ENCODE data around the gene MAGI2.
"Not testable (repeated sequence)": the region's sequence is repeated elsewhere in the genome, so short reads cannot be mapped to it uniquely, and the experiment has no call there.

MAGI2 gene

DNA sequence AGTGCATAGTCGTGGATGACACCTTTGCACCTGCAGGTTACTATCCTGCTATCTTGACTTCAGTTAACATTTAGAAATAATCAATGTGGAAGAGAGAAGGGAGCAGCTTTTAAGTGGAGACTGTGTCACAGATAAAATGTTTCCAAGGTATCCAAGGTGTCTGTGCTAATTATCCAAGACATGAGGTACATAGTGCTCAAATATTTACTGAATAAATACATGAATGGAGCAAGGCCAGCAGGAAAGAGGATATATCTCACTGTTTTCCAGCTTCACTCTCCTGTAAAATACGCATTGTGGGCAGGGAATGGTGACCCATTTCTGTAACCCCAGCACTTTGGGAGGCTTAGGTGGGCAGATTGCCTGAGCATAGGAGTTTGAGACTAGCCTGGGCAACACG, 1102.5 kb downstream of the MAGI2 start:
- no peak for DNase-seq (ENCODE audit: low spot score)

DNA sequence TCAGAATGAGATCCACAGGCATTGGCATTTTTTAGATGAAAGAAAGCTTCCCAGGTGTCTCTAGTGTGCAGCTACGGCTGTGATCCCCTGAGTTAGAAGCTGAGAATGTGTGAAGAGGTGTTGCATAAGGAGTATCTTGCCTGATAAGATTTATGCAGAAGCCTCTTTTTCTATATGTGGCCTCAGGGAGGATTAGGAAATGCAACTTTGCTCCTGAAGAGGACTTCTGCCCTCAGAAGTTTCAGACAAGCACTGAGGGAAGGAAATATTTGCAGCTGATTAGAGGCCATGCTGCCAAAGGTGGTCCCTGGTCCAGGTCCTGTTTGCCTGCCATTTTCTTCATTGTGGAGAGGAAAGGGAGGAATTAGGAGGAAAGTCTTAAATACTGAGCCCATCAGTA, 1103.1 kb downstream of the MAGI2 start:
- DNase-seq (ENCODE audit: low spot score) = no peak

DNA sequence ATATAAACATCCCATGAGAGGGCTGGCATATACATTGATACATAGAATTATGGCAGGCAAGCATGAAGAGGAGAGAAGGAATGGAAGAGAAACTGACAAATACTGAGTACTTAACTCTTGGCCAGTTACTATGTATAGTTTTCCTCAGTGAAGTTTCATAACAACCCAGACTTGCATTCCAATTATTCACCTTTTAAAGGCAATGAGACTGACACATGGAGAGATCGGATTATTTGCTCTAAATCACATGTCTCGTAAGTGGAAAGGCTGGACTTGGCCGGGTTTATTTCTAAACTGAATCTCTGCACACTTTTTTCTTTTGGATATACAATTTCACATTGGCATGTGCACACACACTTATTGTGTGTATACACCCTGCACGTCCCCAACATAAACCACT, 1106.6 kb downstream of the MAGI2 start:
- DNase-seq (ENCODE audit: low spot score) = no peak

DNA sequence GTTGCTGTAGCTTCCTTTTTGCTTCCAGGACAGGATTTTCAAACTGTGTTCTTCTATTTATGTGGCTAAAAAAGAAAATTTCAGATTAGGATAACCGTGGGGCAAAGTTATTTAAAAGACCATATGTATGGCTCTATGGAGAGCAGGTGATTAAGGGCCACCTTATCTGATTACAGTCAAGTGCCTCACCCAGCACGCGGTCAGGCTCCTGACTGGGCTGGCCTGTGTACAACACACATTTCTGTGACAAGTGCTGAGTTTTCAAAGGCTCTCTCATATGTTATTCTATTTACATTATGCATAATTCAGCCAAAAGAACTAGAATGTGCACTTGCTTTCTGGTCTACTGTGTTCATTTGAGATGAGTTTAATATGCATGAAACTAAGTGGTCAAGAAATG, 1107.5 kb downstream of the MAGI2 start:
- no peak for DNase-seq (ENCODE audit: low spot score)

DNA sequence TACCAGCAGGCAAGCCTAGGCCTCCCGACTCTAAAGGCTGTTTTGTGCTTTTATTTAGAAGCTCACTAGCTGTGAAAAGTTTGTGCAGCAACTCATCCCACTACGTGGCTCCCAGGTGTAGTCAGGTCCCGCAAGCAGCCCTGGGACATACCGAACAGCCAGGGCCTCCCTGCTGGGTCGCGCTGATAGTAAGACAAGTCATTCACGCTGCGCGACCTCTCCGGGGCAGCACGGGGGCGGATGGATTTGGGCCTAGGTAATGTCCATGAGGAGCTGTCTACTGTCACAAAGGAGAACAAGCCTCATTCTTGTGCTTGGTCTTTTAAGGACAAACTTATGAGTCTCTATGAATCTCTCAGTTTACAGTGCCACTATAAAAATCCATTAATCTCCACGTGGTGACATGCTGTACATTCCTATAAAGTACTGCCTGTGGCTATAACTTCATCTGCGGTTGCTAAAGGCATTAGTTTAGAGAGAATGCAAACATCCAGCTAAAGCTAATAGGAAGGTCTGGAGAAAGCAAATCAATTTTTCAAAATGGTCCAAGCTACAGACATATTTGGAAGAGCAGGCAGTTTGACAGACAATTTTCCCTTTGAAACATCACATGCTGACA, 1108.1 kb downstream of the MAGI2 start:
- no peak for DNase-seq (ENCODE audit: low spot score)

DNA sequence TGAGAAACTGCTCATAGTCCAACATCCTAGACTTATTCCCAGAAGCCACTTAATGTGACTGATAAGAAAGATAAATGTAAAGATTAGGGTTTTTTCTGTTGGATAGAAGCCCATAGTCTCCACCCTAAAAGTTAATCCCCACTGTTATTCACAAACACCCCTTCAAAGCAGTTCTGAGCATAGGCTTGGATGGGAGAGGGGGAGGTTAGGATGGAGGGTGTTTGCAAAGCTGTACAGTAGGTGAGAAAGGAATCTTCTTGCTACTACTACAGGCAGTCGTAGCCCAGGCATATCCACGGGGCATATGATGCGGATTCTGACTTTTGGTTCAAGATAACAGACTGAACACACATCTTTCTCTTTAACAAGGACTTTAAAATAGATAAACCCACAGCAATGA, 1119.0 kb downstream of the MAGI2 start:
- DNase-seq (ENCODE audit: low spot score) = no peak

DNA sequence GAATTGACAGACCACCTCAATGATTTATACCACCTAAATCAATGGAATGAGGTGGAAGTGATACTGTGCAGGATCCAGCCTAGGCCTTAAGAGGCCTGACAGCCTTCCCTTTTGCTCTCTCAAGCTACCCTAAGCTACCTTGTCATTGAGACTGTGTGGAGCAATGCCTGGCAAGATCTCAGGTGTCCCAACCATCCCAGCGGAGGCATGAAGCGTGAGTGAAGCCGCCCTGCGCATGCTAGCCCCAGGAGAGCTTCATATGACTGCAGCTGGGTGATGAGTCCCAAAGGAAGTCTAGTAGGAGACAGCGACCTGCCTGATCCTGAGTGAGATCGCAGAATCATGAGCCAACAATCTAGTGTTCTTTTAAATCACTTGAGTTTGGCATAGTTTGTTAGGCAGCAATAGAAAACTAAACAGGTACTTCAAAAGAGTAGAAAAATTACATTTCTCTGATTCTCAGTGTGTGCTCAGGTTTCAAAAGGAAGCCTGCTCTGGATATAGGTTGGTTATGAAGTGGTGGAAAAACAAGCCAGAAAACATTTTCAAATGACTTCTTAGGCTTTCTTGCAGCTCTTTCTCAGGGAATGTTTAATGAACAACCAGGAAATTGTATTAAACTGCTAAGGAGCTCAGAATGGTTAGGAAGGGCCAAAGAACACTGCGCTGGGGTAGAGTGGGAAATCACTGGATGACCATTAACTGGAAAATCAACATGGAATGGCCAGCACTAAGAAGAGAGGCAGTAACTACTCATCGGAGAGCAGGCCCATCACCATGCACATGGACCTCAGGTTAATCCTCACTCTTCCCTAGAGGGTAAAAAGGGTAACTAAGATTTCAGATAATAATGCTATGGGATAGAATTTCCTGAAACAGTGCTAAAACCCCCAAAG, 1119.7 kb downstream of the MAGI2 start:
- no peak for DNase-seq (ENCODE audit: low spot score)

DNA sequence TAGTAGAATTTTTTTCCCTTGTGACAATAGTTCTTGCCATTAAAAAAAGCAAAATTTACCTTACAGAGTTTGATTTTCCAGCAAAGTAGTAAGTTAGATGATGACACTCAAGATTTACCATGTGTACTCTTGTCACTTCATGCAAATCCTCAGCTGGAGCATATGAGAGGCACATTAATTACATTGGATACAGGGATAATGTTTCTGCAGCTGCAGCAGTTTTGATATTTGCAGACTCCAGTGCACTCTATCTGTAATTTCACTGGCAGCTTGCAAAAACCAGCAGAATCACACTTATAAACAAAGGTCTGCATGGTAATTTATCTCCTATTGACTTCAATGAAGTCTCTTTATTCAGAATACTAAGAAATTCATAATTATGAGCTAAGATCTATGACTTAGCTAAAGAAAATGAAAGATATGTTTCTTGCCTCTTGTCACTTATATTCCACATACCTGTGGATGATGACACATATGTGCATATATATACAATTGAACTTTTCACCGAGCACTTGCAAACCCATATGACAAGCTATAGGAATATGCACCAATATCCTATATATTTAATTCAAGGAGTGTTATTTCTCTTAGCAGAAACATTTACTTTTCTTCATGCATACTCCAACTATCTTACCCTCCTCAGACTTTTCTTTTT, 1124.3 kb downstream of the MAGI2 start:
- DNase-seq (ENCODE audit: low spot score) = no peak

DNA sequence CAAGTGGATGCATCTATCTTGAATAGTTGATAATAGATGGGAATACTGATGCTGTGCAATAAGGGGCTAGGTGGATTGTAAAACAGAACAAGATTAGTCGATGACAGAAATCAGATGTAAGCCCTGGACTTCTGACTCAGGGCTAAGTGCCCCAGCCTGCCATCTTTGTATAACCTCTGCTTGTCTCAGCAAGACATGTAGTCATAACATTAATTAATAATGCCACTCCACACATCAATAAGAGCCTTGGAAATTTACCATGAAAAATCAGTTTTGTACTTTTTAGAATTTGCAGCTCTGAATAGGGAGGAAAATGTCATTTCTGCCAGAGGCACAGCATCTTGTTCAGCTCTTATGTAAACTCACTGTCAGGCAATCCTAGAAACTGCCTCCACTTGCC, 1125.7 kb downstream of the MAGI2 start:
- no peak for DNase-seq (ENCODE audit: low spot score)

DNA sequence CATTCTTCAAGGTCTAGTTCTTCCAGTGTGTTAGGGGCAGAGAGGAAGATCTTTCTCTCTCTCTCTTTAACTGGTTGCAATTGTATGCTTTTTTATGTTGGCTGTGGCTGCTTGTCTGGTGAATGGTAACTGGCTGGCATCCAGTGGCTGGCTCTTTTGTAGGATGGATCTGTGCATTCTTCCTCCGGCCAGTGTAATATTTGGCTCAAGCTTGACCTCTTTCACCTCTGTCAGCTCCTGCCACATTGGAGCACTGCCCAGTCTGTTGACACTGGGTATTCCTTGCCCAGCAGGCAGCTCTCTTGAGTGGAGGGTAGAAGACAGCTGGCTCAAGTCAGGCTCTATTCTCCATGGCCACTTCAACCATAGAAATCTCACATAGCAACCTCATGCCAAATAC, 1126.6 kb downstream of the MAGI2 start:
- no peak for DNase-seq (ENCODE audit: low spot score)

DNA sequence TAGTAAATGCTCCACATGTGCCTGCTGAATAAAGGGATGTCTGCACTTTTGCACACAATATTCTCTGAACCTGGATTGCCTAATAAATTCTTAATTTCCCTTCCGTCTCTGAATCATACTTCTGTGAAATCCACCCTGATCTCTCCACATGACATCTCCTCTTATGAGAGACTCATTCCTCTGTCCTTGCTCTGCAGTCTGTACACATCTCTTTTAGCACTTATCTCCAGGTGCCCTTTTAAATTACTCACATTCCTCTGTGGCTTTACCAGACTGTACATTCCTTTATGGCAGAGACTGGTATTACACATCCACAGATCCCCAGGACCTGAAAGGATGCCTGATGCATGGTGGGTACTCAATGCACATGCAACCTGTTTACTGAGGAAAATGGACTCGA, 1127.3 kb downstream of the MAGI2 start:
- no peak for DNase-seq (ENCODE audit: low spot score)

DNA sequence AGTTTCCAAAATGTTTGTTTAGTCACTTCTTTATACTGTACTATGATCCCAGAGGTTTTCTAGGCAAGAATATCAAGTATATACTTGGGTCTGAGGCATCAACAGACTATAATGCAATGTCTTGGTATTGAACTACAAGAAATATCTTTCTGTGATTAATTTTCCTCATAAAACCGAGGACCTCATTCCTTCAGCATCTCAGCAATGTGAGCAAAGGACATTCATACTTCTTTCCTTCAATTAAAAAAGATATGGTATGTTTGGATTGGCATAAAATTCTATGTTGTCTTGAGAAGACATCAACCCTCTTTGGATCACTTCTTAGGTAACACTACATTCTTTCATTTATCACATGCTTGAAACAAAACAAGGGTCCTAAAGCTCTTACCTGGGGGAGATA, 1130.3 kb downstream of the MAGI2 start:
- no peak for DNase-seq (ENCODE audit: low spot score)

DNA sequence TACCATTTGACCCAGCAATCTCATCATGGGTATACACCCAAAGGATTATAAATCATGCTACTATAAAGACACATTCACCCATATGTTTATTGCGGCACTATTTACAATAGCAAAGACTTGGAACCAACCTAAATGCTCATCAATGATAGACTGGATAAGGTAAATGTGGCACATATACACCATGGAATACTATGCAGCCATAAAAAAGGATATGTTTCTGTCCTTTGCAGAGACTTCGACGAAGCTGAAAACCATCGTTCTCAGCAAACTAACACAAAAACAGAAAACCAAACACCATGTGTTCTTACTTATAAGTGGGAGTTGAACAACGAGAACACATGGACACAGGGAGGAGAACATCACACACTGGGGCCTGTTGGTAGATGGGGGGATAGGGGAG, 1131.2 kb downstream of the MAGI2 start:
- not testable (repeated sequence) for DNase-seq (ENCODE audit: low spot score)

DNA sequence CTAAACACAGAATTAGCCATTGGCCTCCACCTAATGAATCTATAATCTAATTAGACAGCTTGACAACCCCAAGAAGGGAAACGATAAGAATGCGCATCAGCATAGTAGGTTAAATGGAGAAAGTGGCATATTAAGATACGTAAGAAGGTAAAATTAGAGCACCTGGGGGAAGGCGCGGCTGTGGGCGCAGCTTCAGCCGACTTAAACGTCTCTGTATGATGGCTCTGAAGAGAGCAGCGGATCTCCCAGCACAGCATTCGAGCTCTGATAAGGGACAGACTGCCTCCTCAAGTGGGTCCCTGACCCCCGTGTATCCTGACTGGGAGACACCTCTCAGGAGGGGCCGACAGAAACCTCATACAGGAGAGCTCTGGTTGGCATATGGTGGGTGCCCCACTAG, 1136.1 kb downstream of the MAGI2 start:
- DNase-seq (ENCODE audit: low spot score) = no peak

DNA sequence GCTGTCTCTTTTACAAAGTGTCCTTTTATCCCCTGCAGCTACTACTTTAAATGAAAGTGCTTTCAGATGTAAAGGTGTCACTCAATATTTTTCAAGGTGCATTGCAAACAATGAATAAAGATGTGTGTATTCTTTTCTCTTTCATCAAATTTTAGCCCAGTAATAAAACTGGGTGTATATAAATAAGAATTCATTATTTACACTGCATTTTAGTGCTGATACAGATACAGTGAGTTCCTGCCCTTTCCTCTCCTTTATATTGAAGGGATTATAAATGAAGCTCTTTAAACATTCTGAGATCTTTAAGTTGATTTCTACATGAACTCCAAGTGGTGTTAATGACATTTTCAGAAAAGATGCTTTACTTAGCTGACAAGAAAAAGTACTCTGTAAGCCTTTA, 1137.4 kb downstream of the MAGI2 start:
- no peak for DNase-seq (ENCODE audit: low spot score)

DNA sequence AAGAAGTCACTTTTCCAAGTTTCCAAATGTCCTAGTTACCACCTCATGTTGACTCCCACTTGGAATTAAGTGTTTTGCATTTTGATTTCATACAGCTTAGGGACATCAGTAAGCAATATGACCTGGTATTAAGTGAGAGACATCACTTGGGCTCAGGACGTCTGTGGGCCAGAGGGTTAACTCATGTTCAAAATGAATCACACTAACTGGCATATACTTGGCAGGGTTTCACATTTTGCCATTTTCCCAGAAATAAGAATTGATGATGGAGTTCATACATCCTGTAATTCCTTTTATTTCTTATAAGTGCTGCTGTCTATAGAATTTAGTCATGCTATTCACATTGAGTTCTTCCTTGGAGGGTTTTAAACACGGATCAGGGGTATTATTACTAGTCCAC, 1138.3 kb downstream of the MAGI2 start:
- DNase-seq (ENCODE audit: low spot score) = no peak

DNA sequence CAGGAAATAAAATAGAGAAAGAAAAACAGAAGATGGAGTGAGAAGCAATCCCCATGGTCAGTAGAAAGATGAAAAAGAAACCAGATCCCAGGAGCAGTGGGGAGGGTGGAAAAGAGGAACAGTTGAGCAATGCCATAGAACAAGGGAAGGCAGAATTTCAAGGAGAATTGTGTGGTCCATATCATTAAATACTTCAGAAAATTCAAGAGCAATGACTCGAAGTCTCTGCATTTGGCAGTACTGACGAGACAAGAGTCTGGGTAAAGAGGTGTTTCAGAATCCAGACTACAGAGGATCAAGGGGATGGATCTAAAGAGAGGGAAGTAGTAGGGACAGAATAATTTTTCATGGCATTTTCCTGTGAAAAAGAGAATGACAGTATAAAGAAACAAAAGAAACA, 1142.3 kb downstream of the MAGI2 start:
- DNase-seq (ENCODE audit: low spot score) = no peak

DNA sequence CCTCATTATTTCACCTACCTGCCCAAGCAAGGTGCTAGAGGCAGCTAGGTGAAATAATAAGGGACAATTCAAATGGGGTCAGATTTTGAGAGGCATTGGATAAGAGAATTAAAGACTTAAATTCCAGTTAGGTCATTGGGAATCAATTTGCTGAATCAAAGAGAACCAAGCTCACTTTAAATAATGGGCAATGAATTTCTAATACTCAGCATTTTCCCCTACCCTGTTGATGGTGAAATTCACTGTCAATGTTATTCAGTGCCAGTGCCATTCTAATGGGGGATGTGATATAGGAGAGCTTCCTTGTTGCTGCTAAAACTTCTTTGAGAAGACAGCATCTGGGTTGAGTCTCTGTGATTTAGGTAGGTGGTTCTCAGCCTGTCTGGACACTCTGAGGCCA, 1145.6 kb downstream of the MAGI2 start:
- no peak for DNase-seq (ENCODE audit: low spot score)

DNA sequence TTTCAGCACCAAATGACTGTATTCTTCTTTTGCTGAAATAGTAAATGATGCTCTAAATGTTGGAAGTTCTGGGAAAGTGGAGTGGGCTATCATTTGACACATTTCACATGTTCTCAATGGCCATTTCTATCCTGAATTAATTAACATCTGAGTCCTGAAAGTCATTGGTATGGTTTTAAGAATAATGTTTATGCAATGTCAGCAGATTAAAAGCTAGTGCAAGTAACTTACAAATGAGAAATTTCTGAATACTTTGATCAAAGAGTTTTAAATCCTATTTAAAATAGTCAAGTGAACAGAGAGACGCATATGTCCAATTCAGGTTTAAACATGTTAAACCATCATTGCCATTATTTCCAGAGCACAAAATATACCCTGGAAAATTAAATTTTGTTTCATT, 1146.8 kb downstream of the MAGI2 start:
- DNase-seq (ENCODE audit: low spot score) = no peak

DNA sequence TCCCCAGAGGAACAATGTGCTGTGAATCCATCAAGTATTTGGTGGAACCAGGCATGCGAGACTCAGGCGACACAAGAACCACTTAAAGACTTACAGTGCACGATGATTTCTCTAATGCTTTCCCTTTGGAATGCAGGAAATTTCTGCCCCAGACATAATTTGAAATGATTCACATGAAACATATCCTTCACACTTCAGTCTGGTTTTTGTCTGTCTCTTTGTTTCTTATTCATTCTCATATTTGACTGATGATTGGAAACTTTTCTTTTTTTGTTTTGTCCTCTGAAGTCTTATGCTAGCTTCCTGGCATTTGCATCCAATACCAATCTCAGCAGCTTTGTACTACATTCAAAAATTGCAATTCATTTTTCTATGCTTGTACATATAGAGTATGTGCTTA, 1152.1 kb downstream of the MAGI2 start:
- DNase-seq (ENCODE audit: low spot score) = no peak

DNA sequence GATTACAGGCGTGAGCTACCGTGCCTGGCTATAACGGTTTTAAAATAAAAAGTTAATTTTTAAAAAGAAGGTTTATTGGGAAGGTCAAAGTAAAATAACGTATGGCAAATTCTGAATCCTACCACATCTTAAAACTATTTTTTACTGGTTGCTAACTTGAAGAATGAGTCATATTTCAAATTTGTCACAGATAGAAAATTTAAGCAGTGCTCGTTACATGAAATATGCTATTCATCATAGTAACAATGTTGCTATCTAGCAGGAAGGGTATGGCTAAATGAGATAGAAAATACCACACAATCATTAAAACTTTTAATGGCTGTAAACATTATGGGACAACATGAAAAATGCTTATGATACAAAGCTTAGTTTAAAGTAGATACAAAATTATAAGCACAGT, 1154.4 kb downstream of the MAGI2 start:
- DNase-seq (ENCODE audit: low spot score) = no peak

DNA sequence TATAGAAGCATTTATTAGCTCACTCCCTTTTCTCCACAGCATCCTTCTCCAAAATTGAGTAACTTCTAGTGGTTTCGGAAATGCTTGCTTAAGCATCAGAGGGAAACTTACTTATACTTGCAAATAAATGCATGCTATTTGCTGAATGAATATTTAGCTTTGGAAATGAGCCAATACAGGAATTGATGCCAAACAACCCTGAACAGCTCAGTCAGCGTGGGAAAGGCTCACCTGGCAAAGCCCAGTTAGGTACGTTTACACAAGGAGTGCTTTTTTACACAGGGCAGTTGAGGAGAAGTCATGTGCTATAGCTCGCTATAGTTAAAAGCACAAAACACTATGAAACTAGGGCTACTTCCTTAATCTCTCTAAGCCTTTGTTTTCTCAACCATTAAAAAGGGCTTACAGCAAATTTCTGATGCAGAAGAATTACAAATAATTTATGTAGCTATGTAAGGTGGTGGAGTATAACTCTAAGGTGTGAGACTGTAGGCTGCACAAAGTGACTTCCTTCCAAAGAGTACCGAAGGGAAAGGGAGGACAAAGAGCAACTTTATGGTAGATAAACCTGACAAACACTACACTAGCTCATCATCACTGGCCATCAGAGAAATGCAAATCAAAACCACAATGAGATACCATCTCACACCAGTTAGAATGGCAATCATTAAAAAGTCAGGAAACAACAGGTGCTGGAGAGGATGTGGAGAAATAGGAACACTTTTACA, 1156.7 kb downstream of the MAGI2 start:
- no peak for DNase-seq (ENCODE audit: low spot score)

Measured in CD4-positive, alpha-beta T cell treated with Interleukin-15 for 4 hours (primary cell).